Body of pancreas (tissue), 4 donors: ENCODE results near the gene PSKH1.

Source experiments
- POLR2A ChIP-seq, 3 donors: fragments of 450-650 bp; IDR thresholded peaks; one replicate each; pipeline ENCODE4 v1.6.1; 2016; ENCODE audit warnings: antibody characterized with exemption in 3 of 3, mild to moderate bottlenecking in 2 of 3
- TF ChIP-seq, protein P1 (sequence below), 7 experiments: fragments of 450-650 bp in 4 of 7; fragments of 200-600 bp in 3 of 7; sonication (generic) in 3 of 7; IDR thresholded peaks; one replicate each; pipeline ENCODE4 v1.5.1; 2016 to 2019; ENCODE audit warnings: antibody characterized with exemption in 7 of 7

DNA sequence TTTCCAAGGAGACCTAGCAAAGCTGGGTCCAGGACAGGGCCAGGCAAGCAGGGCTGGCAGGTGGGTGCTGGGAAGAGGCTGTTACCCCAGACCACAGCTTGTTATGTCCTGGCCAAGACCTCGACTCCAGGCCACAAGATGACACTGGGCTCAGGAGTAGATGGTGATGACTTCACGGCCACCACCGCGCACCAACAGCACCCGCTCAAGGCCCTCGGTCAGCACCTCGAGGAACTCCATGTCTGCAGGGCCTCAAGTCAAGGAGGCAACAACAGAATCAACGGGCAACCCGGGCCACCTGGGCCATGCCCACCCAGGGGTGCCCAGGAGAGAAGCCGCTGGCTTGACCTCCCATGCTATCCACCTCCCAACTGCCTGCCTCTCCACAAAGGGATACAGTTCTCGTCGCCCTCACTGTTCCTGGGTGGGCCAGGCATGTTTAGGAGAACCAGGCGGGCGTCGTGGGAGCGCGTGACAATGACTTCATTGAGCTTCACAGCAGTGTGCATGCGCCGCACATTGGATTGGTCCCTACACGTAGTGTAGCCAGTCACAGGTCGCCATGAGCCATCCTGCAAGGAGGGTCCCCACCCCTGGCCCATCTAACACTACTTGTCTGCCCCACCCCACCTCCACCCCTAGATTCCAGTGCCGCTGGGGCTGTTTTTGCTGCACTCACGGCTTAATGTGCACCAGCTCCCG is 51.8 kb downstream of the PSKH1 start:
- TF ChIP-seq, protein P1, sequence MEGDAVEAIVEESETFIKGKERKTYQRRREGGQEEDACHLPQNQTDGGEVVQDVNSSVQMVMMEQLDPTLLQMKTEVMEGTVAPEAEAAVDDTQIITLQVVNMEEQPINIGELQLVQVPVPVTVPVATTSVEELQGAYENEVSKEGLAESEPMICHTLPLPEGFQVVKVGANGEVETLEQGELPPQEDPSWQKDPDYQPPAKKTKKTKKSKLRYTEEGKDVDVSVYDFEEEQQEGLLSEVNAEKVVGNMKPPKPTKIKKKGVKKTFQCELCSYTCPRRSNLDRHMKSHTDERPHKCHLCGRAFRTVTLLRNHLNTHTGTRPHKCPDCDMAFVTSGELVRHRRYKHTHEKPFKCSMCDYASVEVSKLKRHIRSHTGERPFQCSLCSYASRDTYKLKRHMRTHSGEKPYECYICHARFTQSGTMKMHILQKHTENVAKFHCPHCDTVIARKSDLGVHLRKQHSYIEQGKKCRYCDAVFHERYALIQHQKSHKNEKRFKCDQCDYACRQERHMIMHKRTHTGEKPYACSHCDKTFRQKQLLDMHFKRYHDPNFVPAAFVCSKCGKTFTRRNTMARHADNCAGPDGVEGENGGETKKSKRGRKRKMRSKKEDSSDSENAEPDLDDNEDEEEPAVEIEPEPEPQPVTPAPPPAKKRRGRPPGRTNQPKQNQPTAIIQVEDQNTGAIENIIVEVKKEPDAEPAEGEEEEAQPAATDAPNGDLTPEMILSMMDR (IDR thresholded peaks at IDR 0.05), result no peak
- TF ChIP-seq POLR2A (IDR thresholded peaks at IDR 0.05), result no peak
